Liver (tissue), 9 donors: ENCODE measurements around the gene TTC39C. TPM values are rescaled to one million over a fixed set of nuclear protein-coding genes. Genes with fewer than 3 reads are reported as not detected.

ENCODE experiments used
- DNase-seq: peaks from one replicate; pipeline ENCODE4 v3.0.0-alpha.2; 2017; ENCODE audit warnings: low spot score
- H3K27ac ChIP-seq, 2 donors: one replicate each; pipeline ENCODE4 v1.7.0; 2013; ENCODE audit warnings: inconsistent platforms in 2 of 2, low read length in 2 of 2, control low read depth in 1 of 2, low read depth in 1 of 2, mild to moderate bottlenecking in 1 of 2
- H3K27me3 ChIP-seq, 4 donors: one replicate each; pipeline versions ENCODE4 v1.6.1 to v1.7.0; 2013; ENCODE audit warnings: low read length in 3 of 4, inconsistent platforms in 1 of 4, mild to moderate bottlenecking in 1 of 4, moderate library complexity in 1 of 4; ENCODE audit not compliant: control insufficient read depth in 4 of 4, insufficient read depth in 4 of 4
- H3K36me3 ChIP-seq, 4 donors: one replicate each; pipeline versions ENCODE4 v1.6.1 to v1.7.0; 2013; ENCODE audit warnings: low read length in 3 of 4, mild to moderate bottlenecking in 3 of 4, low read depth in 1 of 4, moderate library complexity in 1 of 4; ENCODE audit not compliant: control insufficient read depth in 4 of 4, insufficient read depth in 3 of 4
- H3K4me1 ChIP-seq, 4 donors: one replicate each; pipeline versions ENCODE4 v1.6.1 to v1.7.0; 2013; ENCODE audit warnings: low read length in 3 of 4, mild to moderate bottlenecking in 3 of 4, moderate library complexity in 1 of 4; ENCODE audit not compliant: control insufficient read depth in 4 of 4, insufficient read depth in 4 of 4
- H3K4me3 ChIP-seq, 3 donors: one replicate each; pipeline versions ENCODE4 v1.6.1 to v1.7.0; 2013; ENCODE audit warnings: low read length in 3 of 3, control low read depth in 1 of 3, low read depth in 1 of 3, mild to moderate bottlenecking in 1 of 3
- H3K9ac ChIP-seq, 2 donors: one replicate each; pipeline ENCODE4 v1.7.0; 2013; ENCODE audit warnings: low read length in 2 of 2, mild to moderate bottlenecking in 2 of 2, moderate library complexity in 2 of 2, control low read depth in 1 of 2, low read depth in 1 of 2
- H3K9me3 ChIP-seq, 4 donors: one replicate each; pipeline versions ENCODE4 v1.6.1 to v1.7.0; 2013; ENCODE audit warnings: low read length in 3 of 4; ENCODE audit not compliant: control insufficient read depth in 4 of 4
- CTCF ChIP-seq: fragments of 150-350 bp; IDR thresholded peaks from 2 replicates; pipeline ENCODE4 v1.5.1; 2017; ENCODE audit warnings: improper control_type of control experiment, low read depth, low read length; ENCODE audit not compliant: missing input control
- GABPA ChIP-seq, 2 donors: IDR thresholded peaks in 1 of 2; conservative IDR thresholded peaks in 1 of 2; 2 replicates each; pipeline ENCODE4 v1.6.1; 2016; ENCODE audit warnings: antibody characterized with exemption in 2 of 2, mild to moderate bottlenecking in 1 of 2, moderate library complexity in 1 of 2
- HNF4A ChIP-seq, 2 donors: conservative IDR thresholded peaks; 2 replicates each; pipeline ENCODE4 v1.6.1; 2016; ENCODE audit warnings: antibody characterized with exemption in 2 of 2, mild to moderate bottlenecking in 2 of 2
- RAD21 ChIP-seq, 2 donors: IDR thresholded peaks; 2 replicates each; pipeline ENCODE4 v1.6.1; 2016; ENCODE audit warnings: antibody characterized with exemption in 2 of 2, mild to moderate bottlenecking in 2 of 2
- REST ChIP-seq: IDR thresholded peaks from 2 replicates; pipeline ENCODE4 v1.6.1; 2016; ENCODE audit warnings: antibody characterized with exemption, mild to moderate bottlenecking
- RXRA ChIP-seq, 2 donors: IDR thresholded peaks; 2 replicates each; pipeline ENCODE4 v1.6.1; 2017 to 2018; ENCODE audit warnings: antibody characterized with exemption in 2 of 2, mild to moderate bottlenecking in 1 of 2
- TAF1 ChIP-seq: conservative IDR thresholded peaks from 2 replicates; pipeline ENCODE4 v1.6.1; 2016; ENCODE audit warnings: antibody characterized with exemption, mild to moderate bottlenecking
- YY1 ChIP-seq: IDR thresholded peaks from 2 replicates; pipeline ENCODE4 v1.6.1; 2016; ENCODE audit warnings: antibody characterized with exemption, mild to moderate bottlenecking
- ZBTB33 ChIP-seq: IDR thresholded peaks from 2 replicates; pipeline ENCODE4 v1.6.1; 2016; ENCODE audit warnings: antibody characterized with exemption
- WGBS: extraction: QIAGEN DNeasy Blood & Tissue Kit; methylation state at CpG from one replicate; pipeline ENCODE4 v1.1.7; 2013; 5-methylcytosine and 5-hydroxymethylcytosine counted together
- polyA plus RNA-seq, 2 donors: library from polyadenylated mRNA; stranded (reverse) in 1 of 2; unstranded in 1 of 2; fragments of 200-250 nt in 1 of 2; fragments of >200 nt in 1 of 2; fragmentation: Nextera tagmentation in 1 of 2; extraction: Ambion mirVana in 1 of 2; gene quantifications; one replicate each; pipeline versions ENCODE4 v1.2.1 to v1.2.3, GENCODE V29; 2013 to 2015
- total RNA-seq, 2 donors: library from RNA; depleted of rRNA; stranded (reverse); fragments of >200 nt; gene quantifications; one replicate each; pipeline ENCODE4 v1.2.3, GENCODE V29; 2014
- donor health status: healthy.
- donor health status: healthy.
- donor health status: healthy.
- donor health status: healthy.
- donor health status: healthy.

TTC39C gene
- total and polyA plus RNA-seq, 4 donors: 22.8 to 55.1 (median 38.6) TPM

- no peak overlapping the region for H3K4me3 ChIP-seq
- no peak overlapping the region for H3K27ac ChIP-seq
- no peaks in the 10 kb centered on the region for H3K9me3 ChIP-seq
- H3K27me3 ChIP-seq: no peaks in the 10 kb centered on the region
- no peak overlapping the region for H3K9ac ChIP-seq
- no peak for DNase-seq
- 29% methylated on average over 2 of the region's 2 CpGs for WGBS
- H3K4me1 ChIP-seq: peaks cover 7 to 41% (median 22%) of the 10 kb centered on the region in 4 donors
- H3K36me3 ChIP-seq: no peaks in the 10 kb centered on the region
- TF ChIP-seq RAD21 (IDR thresholded peaks at IDR 0.05) (peak; percentile 62 to 77), ZBTB33 (no peak), CTCF (peak; percentile 61), HNF4A (conservative IDR thresholded peaks at IDR 0.05) (no peak), TAF1 (peak; percentile 46)
These were observed 2.1 kb downstream of the TTC39C start for GRCh38 chr18:24016643-24017042.

- H3K36me3 ChIP-seq: peaks cover 0 to 3% (median 0%) of the 10 kb centered on the region in 4 donors
- H3K9me3 ChIP-seq: no peaks in the 10 kb centered on the region
- no peaks in the 10 kb centered on the region for H3K27me3 ChIP-seq
- WGBS: 85% methylated on average over 11 of the region's 11 CpGs
- no peak overlapping the region for H3K27ac ChIP-seq
- H3K9ac ChIP-seq: no peak overlapping the region
- H3K4me1 ChIP-seq: peaks cover 2 to 25% (median 7%) of the 10 kb centered on the region in 4 donors
- TF ChIP-seq RXRA (IDR thresholded peaks at IDR 0.05) (no peak), GABPA (IDR thresholded peaks at IDR 0.05 in 1 of 2, conservative IDR thresholded peaks at IDR 0.05 in 1 of 2) (no peak), REST (no peak), YY1 (no peak), ZBTB33 (no peak)
- H3K4me3 ChIP-seq: no peak overlapping the region
- DNase-seq: no peak
These were observed 3.8 kb downstream of the TTC39C start for GRCh38 chr18:24018299-24018886.
